OCI-LY1 (cell line): Measurements from ENCODE around the gene CUX1.

Experiments used
- H2AFZ ChIP-seq: fragments of 200-600 bp; sonication (generic), shearing (Covaris generic); 2 replicates; pipeline ENCODE4 v1.6.0; 2014; ENCODE audit warnings: antibody characterized with exemption, mild to moderate bottlenecking, low read length
- H3F3A ChIP-seq: fragments of 200-600 bp; sonication (generic), shearing (Covaris generic); 2 replicates; pipeline ENCODE4 v1.6.0; 2014; ENCODE audit warnings: mild to moderate bottlenecking, antibody characterized with exemption, low read length, moderate library complexity; ENCODE audit not compliant: insufficient read depth
- H3K27ac ChIP-seq: fragments of 200-600 bp; sonication (generic); 2 replicates; pipeline ENCODE4 v1.5.1; 2014; ENCODE audit warnings: low read length, mixed run types, mild to moderate bottlenecking, low read depth; ENCODE audit not compliant: poor library complexity, severe bottlenecking
- H3K27me3 ChIP-seq: fragments of 200-600 bp; sonication (generic); 2 replicates; pipeline ENCODE4 v1.6.0; 2014; ENCODE audit warnings: antibody characterized with exemption, mild to moderate bottlenecking, low read length, moderate library complexity; ENCODE audit not compliant: insufficient read depth
- H3K36me3 ChIP-seq: fragments of 200-600 bp; sonication (generic); 2 replicates; pipeline ENCODE4 v1.6.1; 2014; ENCODE audit warnings: mild to moderate bottlenecking, antibody characterized with exemption, low read length, moderate library complexity, mixed read lengths; ENCODE audit not compliant: insufficient read depth
- H3K4me1 ChIP-seq: fragments of 200-600 bp; sonication (generic); 2 replicates; pipeline ENCODE4 v1.5.1; 2014; ENCODE audit warnings: mild to moderate bottlenecking, low read length, moderate library complexity; ENCODE audit not compliant: insufficient read depth, severe bottlenecking
- H3K4me2 ChIP-seq: fragments of 200-600 bp; sonication (generic), shearing (Covaris generic); 2 replicates; pipeline ENCODE4 v1.6.1; 2014; ENCODE audit warnings: low read length
- H3K4me3 ChIP-seq: fragments of 200-600 bp; sonication (generic); 2 replicates; pipeline ENCODE4 v1.5.1; 2014; ENCODE audit warnings: low read length, low read depth, mild to moderate bottlenecking, mixed read lengths; ENCODE audit not compliant: poor library complexity, severe bottlenecking
- H3K79me2 ChIP-seq: fragments of 200-600 bp; shearing (Covaris generic); 2 replicates; pipeline ENCODE4 v1.6.1; 2016; ENCODE audit warnings: mixed run types, low read length, mixed read lengths; ENCODE audit not compliant: insufficient read depth
- H3K9ac ChIP-seq: fragments of 200-600 bp; sonication (generic), shearing (Covaris generic); 2 replicates; pipeline ENCODE4 v1.6.1; 2014; ENCODE audit warnings: mild to moderate bottlenecking, low read length, mixed read lengths
- H3K9me2 ChIP-seq: fragments of 200-600 bp; sonication (generic), shearing (Covaris generic); 2 replicates; pipeline ENCODE4 v1.6.1; 2014; ENCODE audit warnings: low read depth, mild to moderate bottlenecking, low read length, mixed read lengths
- H3K9me3 ChIP-seq: fragments of 200-600 bp; shearing (Covaris generic); 2 replicates; pipeline ENCODE4 v1.6.1; 2014; ENCODE audit warnings: low read length, mixed read lengths
- H4K20me1 ChIP-seq: fragments of 200-600 bp; sonication (generic), shearing (Covaris generic); 2 replicates; pipeline ENCODE4 v1.6.0; 2016; ENCODE audit warnings: mild to moderate bottlenecking, low read length; ENCODE audit not compliant: insufficient read depth
- CTCF ChIP-seq: fragments of 200-600 bp; sonication (generic), shearing (Covaris generic); IDR thresholded peaks from 2 replicates; pipeline ENCODE4 v1.5.1; 2017; ENCODE audit warnings: mild to moderate bottlenecking, antibody characterized with exemption, low read length, moderate library complexity, mixed read lengths
- EZH2 ChIP-seq: fragments of 200-600 bp; sonication (generic), shearing (Covaris generic); IDR thresholded peaks from 2 replicates; pipeline ENCODE4 v1.8.0; 2017; ENCODE audit warnings: borderline replicate concordance, mixed run types, mild to moderate bottlenecking, antibody characterized with exemption, low read length, moderate library complexity, mixed read lengths

CUX1 gene

GRCh38 chr7:102281785-102282184, 464.4 kb downstream of the CUX1 start:
- H3K27me3 ChIP-seq = peaks cover 5% of the 10 kb centered on the region; the same call in 1 of the 2 replicates
- peaks cover 41% of the 10 kb centered on the region for H3K4me1 ChIP-seq
- no peaks in the 10 kb centered on the region for H3K79me2 ChIP-seq
- no peaks in the 10 kb centered on the region for H3K36me3 ChIP-seq
- no peak overlapping the region for H3K4me3 ChIP-seq
- no peak overlapping the region for H3K27ac ChIP-seq
- no peak overlapping the region for H3K4me2 ChIP-seq
- no peak overlapping the region for H2AFZ ChIP-seq
- H3K9me2 ChIP-seq = no peaks in the 10 kb centered on the region
- no peaks in the 10 kb centered on the region for H4K20me1 ChIP-seq
- no peak overlapping the region for H3K9ac ChIP-seq
- H3K9me3 ChIP-seq = no peaks in the 10 kb centered on the region
- TF ChIP-seq EZH2 (no peak), CTCF (no peak)
- H3F3A ChIP-seq = no peaks in the 10 kb centered on the region

- H3K9me2 ChIP-seq = no peaks in the 10 kb centered on the region
- peaks cover 41% of the 10 kb centered on the region for H3K4me1 ChIP-seq
- H3K9ac ChIP-seq = no peak overlapping the region
- H4K20me1 ChIP-seq = no peaks in the 10 kb centered on the region
- H3K79me2 ChIP-seq = peaks cover under 1% of the 10 kb centered on the region; the same call in 1 of the 2 replicates
- no peak overlapping the region for H3K4me3 ChIP-seq
- H2AFZ ChIP-seq = no peak overlapping the region
- TF ChIP-seq EZH2 (no peak), CTCF (no peak)
- peaks cover 5% of the 10 kb centered on the region; the same call in 1 of the 2 replicates for H3K27me3 ChIP-seq
- H3K4me2 ChIP-seq = no peak overlapping the region
- no peaks in the 10 kb centered on the region for H3F3A ChIP-seq
- H3K27ac ChIP-seq = no peak overlapping the region
- no peaks in the 10 kb centered on the region for H3K9me3 ChIP-seq
- H3K36me3 ChIP-seq = peaks cover under 1% of the 10 kb centered on the region; the same call in 1 of the 2 replicates
These were observed 465.3 kb downstream of the CUX1 start for GRCh38 chr7:102282465-102283362.

GRCh38 chr7:102283477-102284189, 466.2 kb downstream of the CUX1 start:
- Histone ChIP-seq H3K9ac (no peak overlapping the region), H3K4me2 (no peak overlapping the region)

More at GRCh38 chr7:102283477-102284189, 466.2 kb downstream of the CUX1 start:
- no peak for TF ChIP-seq CTCF
- TF ChIP-seq EZH2 = no peak
- Histone ChIP-seq H3K27ac (no peak overlapping the region), H3K9me2 (no peaks in the 10 kb centered on the region), H4K20me1 (no peaks in the 10 kb centered on the region), H3K4me1 (peaks cover 49% of the 10 kb centered on the region), H3K79me2 (peaks cover 10% of the 10 kb centered on the region), H2AFZ (no peak overlapping the region), H3F3A (peaks cover 3% of the 10 kb centered on the region; the same call in 1 of the 2 replicates), H3K27me3 (peaks cover 5% of the 10 kb centered on the region; the same call in 1 of the 2 replicates), H3K4me3 (no peak overlapping the region), H3K9me3 (no peaks in the 10 kb centered on the region), H3K36me3 (peaks cover 4% of the 10 kb centered on the region; the same call in 1 of the 2 replicates)
